ENCODE results near the gene MAST3. TPM values are rescaled to one million over a fixed set of nuclear protein-coding genes. Genes with fewer than 3 reads are reported as not detected.

MAST3 gene
- total and polyA plus RNA-seq, 7 donors = 2.6 to 16.3 (median 4.2) TPM

GRCh38 chr19:18090545-18091216, 6.9 kb upstream of the MAST3 start:
- no peak overlapping the region for H3K4me3 ChIP-seq
- no peaks in the 10 kb centered on the region for H3K27me3 ChIP-seq
- H3K27ac ChIP-seq = peak overlapping the region in 1 of 4 donors; percentile 24
- no peak for TF ChIP-seq POLR2A (IDR thresholded peaks at IDR 0.05)
- no peak for DNase-seq
- intact Hi-C loops (cut with DNase I) = no loop called here
- 78 to 81% methylated on average over 12 of the region's 12 CpGs for WGBS, 2 donors
- no peaks in the 10 kb centered on the region for H3K36me3 ChIP-seq
- H3K4me1 ChIP-seq = no peaks in the 10 kb centered on the region
- no peaks in the 10 kb centered on the region for H3K9me3 ChIP-seq

GRCh38 chr19:18091217-18091608, 6.4 kb upstream of the MAST3 start:
- no peak for TF ChIP-seq EP300 (IDR thresholded peaks at IDR 0.05)
- TF ChIP-seq CTCF (IDR thresholded peaks at IDR 0.05) = no peak
- TF ChIP-seq POLR2A (IDR thresholded peaks at IDR 0.05) = no peak
- peak in 1 of 4 donors; percentile 23 for TF ChIP-seq POLR2AphosphoS5 (IDR thresholded peaks at IDR 0.05)
- Histone ChIP-seq H3K27ac (peak overlapping the region in 1 of 4 donors; percentile 24), H3K36me3 (no peaks in the 10 kb centered on the region), H3K4me3 (no peak overlapping the region), H3K4me1 (no peaks in the 10 kb centered on the region), H3K27me3 (no peaks in the 10 kb centered on the region), H3K9me3 (no peaks in the 10 kb centered on the region)
- peak; percentile 78 for DNase-seq
- WGBS, 2 donors = 37 to 62% methylated on average over 12 of the region's 12 CpGs
- intact Hi-C loops (cut with DNase I) = no loop called here

- TF ChIP-seq CTCF (IDR thresholded peaks at IDR 0.05) = no peak
- no peak for TF ChIP-seq POLR2A (IDR thresholded peaks at IDR 0.05)
- no peak for TF ChIP-seq EP300 (IDR thresholded peaks at IDR 0.05)
- no peak for TF ChIP-seq POLR2AphosphoS5 (IDR thresholded peaks at IDR 0.05)
- 69 to 81% methylated on average over 6 of the region's 6 CpGs for WGBS, 2 donors
- peaks cover 0 to 12% (median 11%) of the 10 kb centered on the region in 3 donors for H3K27me3 ChIP-seq
- H3K36me3 ChIP-seq = no peaks in the 10 kb centered on the region
- no peaks in the 10 kb centered on the region for H3K9me3 ChIP-seq
- no peak overlapping the region for H3K4me3 ChIP-seq
- no peak for DNase-seq
- H3K27ac ChIP-seq = no peak overlapping the region
- peaks cover 0 to 11% (median 8%) of the 10 kb centered on the region in 4 donors for H3K4me1 ChIP-seq
- intact Hi-C loops (cut with DNase I) = no loop called here
Observed at GRCh38 chr19:18093439-18094161, 4.0 kb upstream of the MAST3 start.

- Histone ChIP-seq H3K9me3 (no peaks in the 10 kb centered on the region), H3K27ac (no peak overlapping the region), H3K27me3 (peaks cover 7 to 38% (median 38%) of the 10 kb centered on the region in 3 donors), H3K4me3 (no peak overlapping the region), H3K36me3 (no peaks in the 10 kb centered on the region), H3K4me1 (peaks cover 0 to 20% (median 16%) of the 10 kb centered on the region in 4 donors)
- no peak for DNase-seq
- 64 to 82% methylated on average over 2 of the region's 2 CpGs for WGBS, 2 donors
- intact Hi-C loops (cut with DNase I) = no loop called here
- no peak for TF ChIP-seq CTCF (IDR thresholded peaks at IDR 0.05)
- TF ChIP-seq POLR2A (IDR thresholded peaks at IDR 0.05) = no peak
- TF ChIP-seq EP300 (IDR thresholded peaks at IDR 0.05) = no peak
- no peak for TF ChIP-seq POLR2AphosphoS5 (IDR thresholded peaks at IDR 0.05)
Observed at GRCh38 chr19:18096258-18096657, 1.3 kb upstream of the MAST3 start.
